ENCODE data around the gene PAMR1. TPM values are rescaled to one million over a fixed set of nuclear protein-coding genes. Genes with fewer than 3 reads are reported as not detected.

Gene PAMR1
- total and polyA plus RNA-seq, 2 of the 8 experiments (the other 6 are each of a cell fraction or from before 2014, with no cell fraction given), result 3.0 to 6.9 TPM

GRCh38 chr11:35571696-35572095 lies 46.3 kb upstream of the PAMR1 start:
- 86% methylated on average over 3 of the region's 3 CpGs; no CpG with 5 or more reads in 1 of the 2 experiments for WGBS, 2 experiments (ENCODE audit: extremely low coverage in 1 of 2, insufficient coverage in 1 of 2, insufficient read length in 1 of 2, insufficient replicate concordance in 2 of 2, low coverage in 1 of 2, low lambda C conversion rate in 2 of 2, missing lambda C conversion rate in 1 of 2)
- no peak for FAIRE-seq

More at GRCh38 chr11:35571696-35572095, 46.3 kb upstream of the PAMR1 start:
- no peaks in the 10 kb centered on the region for H3K79me1 ChIP-seq (ENCODE audit: low read depth, low read length)
- H4K5ac ChIP-seq (ENCODE audit: insufficient read length, low read depth, low read length), result no peak overlapping the region
- H3K14ac ChIP-seq (ENCODE audit: insufficient read length), result no peak overlapping the region
- H4K20me1 ChIP-seq (replicated peaks in 1 of 2; ENCODE audit: control insufficient read depth in 1 of 2, insufficient read depth in 2 of 2, low read length in 2 of 2), result no peaks in the 10 kb centered on the region
- no peaks in the 10 kb centered on the region for H3K27me3 ChIP-seq (replicated peaks in 1 of 4; ENCODE audit: control insufficient read depth in 3 of 4, extremely low read depth in 1 of 4, insufficient read depth in 3 of 4, low read length in 3 of 4)
- H3K79me2 ChIP-seq (ENCODE audit: control insufficient read depth in 1 of 2, insufficient read depth in 2 of 2, low read length in 2 of 2), result no peaks in the 10 kb centered on the region
- H2BK20ac ChIP-seq (ENCODE audit: low read length), result no peak overlapping the region
- H2AK5ac ChIP-seq (ENCODE audit: low read depth, low read length), result no peak overlapping the region
- no peak overlapping the region for H3K4me2 ChIP-seq (ENCODE audit: insufficient read depth in 1 of 2, low read depth in 2 of 2, low read length in 2 of 2)
- H3K9me3 ChIP-seq (ENCODE audit: insufficient read depth in 2 of 2, low read depth in 1 of 2, low read length in 1 of 2), result no peaks in the 10 kb centered on the region; a peak in 1 of 4 replicates
- H3K23me2 ChIP-seq (ENCODE audit: low read depth, low read length), result no peaks in the 10 kb centered on the region
- H3K18ac ChIP-seq (ENCODE audit: extremely low read depth, low read length), result no peak overlapping the region
- H3K56ac ChIP-seq (replicated peaks; ENCODE audit: insufficient read length, low read depth, low read length), result no peak overlapping the region
- TF ChIP-seq RNF2 (IDR thresholded peaks at IDR 0.05; ENCODE audit: borderline replicate concordance, low read depth, low read length, missing control alignments, poor library complexity, severe bottlenecking) (no peak), E2F6 (IDR thresholded peaks at IDR 0.05) (no peak), SP4 (IDR thresholded peaks at IDR 0.05; ENCODE audit: low read length) (no peak), TAF1 (IDR thresholded peaks at IDR 0.05; ENCODE audit: low read depth, low read length) (no peak), CHD1 (IDR thresholded peaks at IDR 0.05; ENCODE audit: low read depth, low read length) (no peak), HDAC6 (IDR thresholded peaks at IDR 0.05; ENCODE audit: low read depth, low read length) (no peak), SAP30 (IDR thresholded peaks at IDR 0.05; ENCODE audit: insufficient read depth, insufficient replicate concordance, low read length) (no peak), EGR1 (IDR thresholded peaks at IDR 0.05; ENCODE audit: borderline replicate concordance, low read depth, low read length) (no peak), CBX8 (IDR thresholded peaks at IDR 0.05; ENCODE audit: borderline replicate concordance, low read depth, low read length) (no peak), PHF8 (conservative IDR thresholded peaks at IDR 0.05; ENCODE audit: low read depth, low read length) (no peak), POU5F1 (IDR thresholded peaks at IDR 0.05; ENCODE audit: low read depth, low read length) (no peak), CEBPB (IDR thresholded peaks at IDR 0.05; ENCODE audit: low read depth, low read length) (no peak), TCF12 (IDR thresholded peaks at IDR 0.05; ENCODE audit: low read depth, low read length) (no peak), FOSL1 (IDR thresholded peaks at IDR 0.05; ENCODE audit: insufficient read depth, low read depth, low read length) (no peak)
- no peak overlapping the region for H3K23ac ChIP-seq (ENCODE audit: insufficient read length)
- no peak overlapping the region for H2AFZ ChIP-seq (ENCODE audit: low read length)
- H4K8ac ChIP-seq (ENCODE audit: extremely low read depth, insufficient read depth, low read length), result no peak overlapping the region
- H3K4me3 ChIP-seq (ENCODE audit: extremely low read depth in 1 of 4, insufficient read depth in 2 of 4, low read depth in 3 of 4, low read length in 4 of 4), result no peak overlapping the region
- no peak overlapping the region for H3K4ac ChIP-seq (replicated peaks; ENCODE audit: insufficient read length, low read depth, low read length)
- no peak overlapping the region for H2BK12ac ChIP-seq (ENCODE audit: low read depth, low read length)
- H2BK5ac ChIP-seq (ENCODE audit: low read depth, low read length), result no peak overlapping the region
- no peak overlapping the region for H2BK120ac ChIP-seq (replicated peaks; ENCODE audit: low read depth, low read length)
- POLR2A ChIA-PET (ENCODE audit: partially characterized antibody), result no interaction called here
- no peak overlapping the region for H3K9ac ChIP-seq (replicated peaks in 1 of 4; ENCODE audit: extremely low read depth in 1 of 4, low read depth in 3 of 4, low read length in 3 of 4)
- H3K36me3 ChIP-seq (ENCODE audit: control insufficient read depth in 2 of 4, insufficient read depth in 4 of 4, low read length in 3 of 4), result no peaks in the 10 kb centered on the region
- no peak overlapping the region for H2BK15ac ChIP-seq (ENCODE audit: low read length)
- CTCF ChIA-PET (ENCODE audit: partially characterized antibody), result no interaction called here
- H3K27ac ChIP-seq (ENCODE audit: low read depth, low read length), result no peak overlapping the region
- H4K91ac ChIP-seq (replicated peaks; ENCODE audit: insufficient read length, low read length), result no peak overlapping the region
- H3K4me1 ChIP-seq (replicated peaks in 1 of 4; ENCODE audit: control insufficient read depth in 3 of 4, insufficient read depth in 4 of 4, low read length in 3 of 4), result peaks cover 0 to 2% (median 0%) of the 10 kb centered on the region in 4 experiments; a peak in 2 of 7 replicates
- no peak for DNase-seq (ENCODE audit: low read depth in 1 of 2, low spot score in 2 of 2)

All from H1 (cell line).